Liver (tissue), 9 donors: Measurements from ENCODE around the gene MAP3K10. TPM values are rescaled to one million over a fixed set of nuclear protein-coding genes. Genes with fewer than 3 reads are reported as not detected.
A peak's percentile ranks its signal among the peaks of the same experiment; 100 is the strongest.

Experiments
- DNase-seq: peaks from one replicate; pipeline ENCODE4 v3.0.0-alpha.2; 2017; ENCODE audit warnings: low spot score
- H3K27ac ChIP-seq, 2 donors: one replicate each; pipeline ENCODE4 v1.7.0; 2013; ENCODE audit warnings: inconsistent platforms in 2 of 2, low read length in 2 of 2, control low read depth in 1 of 2, low read depth in 1 of 2, mild to moderate bottlenecking in 1 of 2
- H3K27me3 ChIP-seq, 4 donors: one replicate each; pipeline versions ENCODE4 v1.6.1 to v1.7.0; 2013; ENCODE audit warnings: low read length in 3 of 4, inconsistent platforms in 1 of 4, mild to moderate bottlenecking in 1 of 4, moderate library complexity in 1 of 4; ENCODE audit not compliant: control insufficient read depth in 4 of 4, insufficient read depth in 4 of 4
- H3K36me3 ChIP-seq, 4 donors: one replicate each; pipeline versions ENCODE4 v1.6.1 to v1.7.0; 2013; ENCODE audit warnings: low read length in 3 of 4, mild to moderate bottlenecking in 3 of 4, low read depth in 1 of 4, moderate library complexity in 1 of 4; ENCODE audit not compliant: control insufficient read depth in 4 of 4, insufficient read depth in 3 of 4
- H3K4me1 ChIP-seq, 4 donors: one replicate each; pipeline versions ENCODE4 v1.6.1 to v1.7.0; 2013; ENCODE audit warnings: low read length in 3 of 4, mild to moderate bottlenecking in 3 of 4, moderate library complexity in 1 of 4; ENCODE audit not compliant: control insufficient read depth in 4 of 4, insufficient read depth in 4 of 4
- H3K4me3 ChIP-seq, 3 donors: one replicate each; pipeline versions ENCODE4 v1.6.1 to v1.7.0; 2013; ENCODE audit warnings: low read length in 3 of 3, control low read depth in 1 of 3, low read depth in 1 of 3, mild to moderate bottlenecking in 1 of 3
- H3K9ac ChIP-seq, 2 donors: one replicate each; pipeline ENCODE4 v1.7.0; 2013; ENCODE audit warnings: low read length in 2 of 2, mild to moderate bottlenecking in 2 of 2, moderate library complexity in 2 of 2, control low read depth in 1 of 2, low read depth in 1 of 2
- H3K9me3 ChIP-seq, 4 donors: one replicate each; pipeline versions ENCODE4 v1.6.1 to v1.7.0; 2013; ENCODE audit warnings: low read length in 3 of 4; ENCODE audit not compliant: control insufficient read depth in 4 of 4
- FOXA2 ChIP-seq: IDR thresholded peaks from 2 replicates; pipeline ENCODE4 v1.6.1; 2016; ENCODE audit warnings: antibody characterized with exemption
- GABPA ChIP-seq, 2 donors: IDR thresholded peaks in 1 of 2; conservative IDR thresholded peaks in 1 of 2; 2 replicates each; pipeline ENCODE4 v1.6.1; 2016; ENCODE audit warnings: antibody characterized with exemption in 2 of 2, mild to moderate bottlenecking in 1 of 2, moderate library complexity in 1 of 2
- HNF4A ChIP-seq, 2 donors: conservative IDR thresholded peaks; 2 replicates each; pipeline ENCODE4 v1.6.1; 2016; ENCODE audit warnings: antibody characterized with exemption in 2 of 2, mild to moderate bottlenecking in 2 of 2
- NR2F2 ChIP-seq: IDR thresholded peaks from 2 replicates; pipeline ENCODE4 v1.6.1; 2016; ENCODE audit warnings: antibody characterized with exemption
- RAD21 ChIP-seq, 2 donors: IDR thresholded peaks; 2 replicates each; pipeline ENCODE4 v1.6.1; 2016; ENCODE audit warnings: antibody characterized with exemption in 2 of 2, mild to moderate bottlenecking in 2 of 2
- RXRA ChIP-seq, 2 donors: IDR thresholded peaks; 2 replicates each; pipeline ENCODE4 v1.6.1; 2017 to 2018; ENCODE audit warnings: antibody characterized with exemption in 2 of 2, mild to moderate bottlenecking in 1 of 2
- SP1 ChIP-seq: IDR thresholded peaks from 2 replicates; pipeline ENCODE4 v1.6.1; 2018; ENCODE audit warnings: antibody characterized with exemption, mild to moderate bottlenecking
- YY1 ChIP-seq: IDR thresholded peaks from 2 replicates; pipeline ENCODE4 v1.6.1; 2016; ENCODE audit warnings: antibody characterized with exemption, mild to moderate bottlenecking
- WGBS: extraction: QIAGEN DNeasy Blood & Tissue Kit; methylation state at CpG from one replicate; pipeline ENCODE4 v1.1.7; 2013; 5-methylcytosine and 5-hydroxymethylcytosine counted together
- polyA plus RNA-seq, 2 donors: library from polyadenylated mRNA; stranded (reverse) in 1 of 2; unstranded in 1 of 2; fragments of 200-250 nt in 1 of 2; fragments of >200 nt in 1 of 2; fragmentation: Nextera tagmentation in 1 of 2; extraction: Ambion mirVana in 1 of 2; gene quantifications; one replicate each; pipeline versions ENCODE4 v1.2.1 to v1.2.3, GENCODE V29; 2013 to 2015
- total RNA-seq, 2 donors: library from RNA; depleted of rRNA; stranded (reverse); fragments of >200 nt; gene quantifications; one replicate each; pipeline ENCODE4 v1.2.3, GENCODE V29; 2014
- TF ChIP-seq, protein P1 (sequence below): IDR thresholded peaks from 2 replicates; pipeline ENCODE4 v1.6.1; 2016; ENCODE audit warnings: antibody characterized with exemption
- TF ChIP-seq, protein P2 (sequence below): IDR thresholded peaks from 2 replicates; pipeline ENCODE4 v1.6.1; 2016; ENCODE audit warnings: antibody characterized with exemption
- donor health status: healthy.
- donor health status: healthy.
- donor health status: healthy.
- donor health status: healthy.
- donor health status: healthy.

The MAP3K10 gene
- total and polyA plus RNA-seq, 4 donors: 0.65 to 3.9 (median 2.1) TPM

GRCh38 chr19:40241125-40241808, 50.0 kb downstream of the MAP3K10 start:
- Histone ChIP-seq H3K9ac (no peak overlapping the region), H3K4me1 (peaks cover 0 to 17% (median 7%) of the 10 kb centered on the region in 4 donors), H3K27ac (no peak overlapping the region), H3K4me3 (no peak overlapping the region), H3K36me3 (peaks cover 19 to 52% (median 38%) of the 10 kb centered on the region in 4 donors), H3K9me3 (no peaks in the 10 kb centered on the region), H3K27me3 (no peaks in the 10 kb centered on the region)
- 90% methylated on average over 12 of the region's 12 CpGs for WGBS
- TF ChIP-seq YY1: no peak
- TF ChIP-seq RAD21 (IDR thresholded peaks at IDR 0.05): no peak
- TF ChIP-seq, protein P1, sequence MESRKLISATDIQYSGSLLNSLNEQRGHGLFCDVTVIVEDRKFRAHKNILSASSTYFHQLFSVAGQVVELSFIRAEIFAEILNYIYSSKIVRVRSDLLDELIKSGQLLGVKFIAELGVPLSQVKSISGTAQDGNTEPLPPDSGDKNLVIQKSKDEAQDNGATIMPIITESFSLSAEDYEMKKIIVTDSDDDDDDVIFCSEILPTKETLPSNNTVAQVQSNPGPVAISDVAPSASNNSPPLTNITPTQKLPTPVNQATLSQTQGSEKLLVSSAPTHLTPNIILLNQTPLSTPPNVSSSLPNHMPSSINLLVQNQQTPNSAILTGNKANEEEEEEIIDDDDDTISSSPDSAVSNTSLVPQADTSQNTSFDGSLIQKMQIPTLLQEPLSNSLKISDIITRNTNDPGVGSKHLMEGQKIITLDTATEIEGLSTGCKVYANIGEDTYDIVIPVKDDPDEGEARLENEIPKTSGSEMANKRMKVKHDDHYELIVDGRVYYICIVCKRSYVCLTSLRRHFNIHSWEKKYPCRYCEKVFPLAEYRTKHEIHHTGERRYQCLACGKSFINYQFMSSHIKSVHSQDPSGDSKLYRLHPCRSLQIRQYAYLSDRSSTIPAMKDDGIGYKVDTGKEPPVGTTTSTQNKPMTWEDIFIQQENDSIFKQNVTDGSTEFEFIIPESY: no peak
- no peak for TF ChIP-seq FOXA2
- TF ChIP-seq RXRA (IDR thresholded peaks at IDR 0.05): no peak
- TF ChIP-seq, protein P2, sequence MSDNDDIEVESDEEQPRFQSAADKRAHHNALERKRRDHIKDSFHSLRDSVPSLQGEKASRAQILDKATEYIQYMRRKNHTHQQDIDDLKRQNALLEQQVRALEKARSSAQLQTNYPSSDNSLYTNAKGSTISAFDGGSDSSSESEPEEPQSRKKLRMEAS: no peak
- no peak for DNase-seq

GRCh38 chr19:40241809-40242384, 50.7 kb downstream of the MAP3K10 start:
- no peak for DNase-seq
- Histone ChIP-seq H3K9ac (no peak overlapping the region), H3K36me3 (peaks cover 19 to 46% (median 34%) of the 10 kb centered on the region in 4 donors), H3K4me1 (peaks cover 0 to 23% (median 13%) of the 10 kb centered on the region in 4 donors), H3K27ac (no peak overlapping the region), H3K27me3 (no peaks in the 10 kb centered on the region), H3K4me3 (no peak overlapping the region), H3K9me3 (no peaks in the 10 kb centered on the region)
- no peak for TF ChIP-seq GABPA (IDR thresholded peaks at IDR 0.05 in 1 of 2, conservative IDR thresholded peaks at IDR 0.05 in 1 of 2)
- TF ChIP-seq NR2F2: peak; percentile 96
- peak; percentile 18 for TF ChIP-seq SP1
- 70% methylated on average over 21 of the region's 21 CpGs for WGBS

DNA sequence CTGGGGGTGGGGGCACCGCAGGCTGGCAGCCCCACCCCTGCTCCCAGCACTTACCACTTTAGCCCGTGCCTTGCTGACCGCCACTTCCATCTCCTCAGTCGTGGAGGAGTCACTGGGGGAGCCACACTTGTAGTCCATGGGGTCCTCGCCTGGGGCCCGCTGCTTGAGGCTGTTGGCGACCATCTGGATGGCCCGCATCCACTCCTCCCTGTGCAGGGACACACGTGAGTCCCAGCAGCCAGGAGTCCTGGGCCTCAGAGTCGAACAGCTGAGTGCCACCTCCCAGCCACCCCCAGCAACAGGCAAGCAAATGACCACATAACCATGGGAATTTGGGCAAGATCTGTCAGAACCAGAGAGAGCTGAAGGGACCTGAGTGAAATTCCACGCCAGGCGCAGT, 51.3 kb downstream of the MAP3K10 start:
- peaks cover 19 to 44% (median 31%) of the 10 kb centered on the region in 4 donors for H3K36me3 ChIP-seq
- no peaks in the 10 kb centered on the region for H3K27me3 ChIP-seq
- WGBS: 93% methylated on average over 12 of the region's 12 CpGs
- no peak for DNase-seq
- H3K9me3 ChIP-seq: no peaks in the 10 kb centered on the region
- H3K9ac ChIP-seq: no peak overlapping the region
- TF ChIP-seq, protein P1: no peak
- TF ChIP-seq HNF4A (conservative IDR thresholded peaks at IDR 0.05): no peak
- TF ChIP-seq YY1: no peak
- no peak for TF ChIP-seq RXRA (IDR thresholded peaks at IDR 0.05)
- no peak for TF ChIP-seq SP1
- H3K4me1 ChIP-seq: peaks cover 0 to 28% (median 16%) of the 10 kb centered on the region in 4 donors
- H3K27ac ChIP-seq: no peak overlapping the region
- no peak overlapping the region for H3K4me3 ChIP-seq
